Astrocyte of the cerebellum (primary cell): Measurements from ENCODE around the gene CLK4.

Experiments
- DNase-seq: peaks from one replicate; pipeline ENCODE4 v3.0.0-alpha.2; 2011; ENCODE audit warnings: low read depth
- H3K4me3 ChIP-seq: 2 replicates; pipeline ENCODE4 v1.5.1; 2011; ENCODE audit warnings: mild to moderate bottlenecking, low read depth, low read length, moderate library complexity
- in situ Hi-C: cut with HindIII; loops from 2 replicates; pipeline ENCODE4 v1.10.0; 2017; ENCODE audit warnings: low sequenced_read_pairs
- TF ChIP-seq, protein P1 (sequence below): IDR thresholded peaks from 2 replicates; pipeline ENCODE4 v1.5.1; 2012; ENCODE audit warnings: low read length, low read depth, moderate library complexity, mild to moderate bottlenecking; ENCODE audit errors: missing control alignments

CLK4 gene

GRCh38 chr5:178670351-178670885, 43.6 kb upstream of the CLK4 start:
- no peak for DNase-seq
- in situ Hi-C loops = no loop called here
- TF ChIP-seq, protein P1, sequence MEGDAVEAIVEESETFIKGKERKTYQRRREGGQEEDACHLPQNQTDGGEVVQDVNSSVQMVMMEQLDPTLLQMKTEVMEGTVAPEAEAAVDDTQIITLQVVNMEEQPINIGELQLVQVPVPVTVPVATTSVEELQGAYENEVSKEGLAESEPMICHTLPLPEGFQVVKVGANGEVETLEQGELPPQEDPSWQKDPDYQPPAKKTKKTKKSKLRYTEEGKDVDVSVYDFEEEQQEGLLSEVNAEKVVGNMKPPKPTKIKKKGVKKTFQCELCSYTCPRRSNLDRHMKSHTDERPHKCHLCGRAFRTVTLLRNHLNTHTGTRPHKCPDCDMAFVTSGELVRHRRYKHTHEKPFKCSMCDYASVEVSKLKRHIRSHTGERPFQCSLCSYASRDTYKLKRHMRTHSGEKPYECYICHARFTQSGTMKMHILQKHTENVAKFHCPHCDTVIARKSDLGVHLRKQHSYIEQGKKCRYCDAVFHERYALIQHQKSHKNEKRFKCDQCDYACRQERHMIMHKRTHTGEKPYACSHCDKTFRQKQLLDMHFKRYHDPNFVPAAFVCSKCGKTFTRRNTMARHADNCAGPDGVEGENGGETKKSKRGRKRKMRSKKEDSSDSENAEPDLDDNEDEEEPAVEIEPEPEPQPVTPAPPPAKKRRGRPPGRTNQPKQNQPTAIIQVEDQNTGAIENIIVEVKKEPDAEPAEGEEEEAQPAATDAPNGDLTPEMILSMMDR = no peak
- no peak overlapping the region for H3K4me3 ChIP-seq

- no peak overlapping the region for H3K4me3 ChIP-seq
- in situ Hi-C loops = no loop called here
- TF ChIP-seq, protein P1 = no peak
- no peak for DNase-seq
Observed at GRCh38 chr5:178668579-178668978, 41.7 kb upstream of the CLK4 start.

DNA sequence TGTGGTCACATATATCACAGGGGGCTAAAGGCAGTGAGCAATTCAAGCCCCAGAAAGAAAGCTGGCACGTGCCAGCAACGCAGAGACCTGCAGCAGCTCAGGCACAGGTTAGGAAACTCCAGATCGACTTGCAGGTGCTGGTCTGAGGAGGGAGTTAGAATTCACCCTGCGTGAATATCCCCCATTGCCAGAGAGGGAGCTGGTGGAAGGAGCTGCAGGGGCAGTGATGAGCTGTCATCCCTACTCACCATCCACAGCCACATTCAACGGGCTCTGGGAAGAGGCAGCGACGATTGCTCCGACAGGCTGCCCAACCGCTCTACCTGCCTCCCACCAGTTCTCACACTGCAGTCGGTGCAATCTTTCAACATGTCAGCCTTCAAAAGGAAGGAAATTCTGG, 40.8 kb upstream of the CLK4 start:
- in situ Hi-C loops = no loop called here
- DNase-seq = no peak
- TF ChIP-seq, protein P1 = no peak
- no peak overlapping the region for H3K4me3 ChIP-seq

- no peak overlapping the region for H3K4me3 ChIP-seq
Observed at GRCh38 chr5:178667101-178667500, 40.3 kb upstream of the CLK4 start.

DNA sequence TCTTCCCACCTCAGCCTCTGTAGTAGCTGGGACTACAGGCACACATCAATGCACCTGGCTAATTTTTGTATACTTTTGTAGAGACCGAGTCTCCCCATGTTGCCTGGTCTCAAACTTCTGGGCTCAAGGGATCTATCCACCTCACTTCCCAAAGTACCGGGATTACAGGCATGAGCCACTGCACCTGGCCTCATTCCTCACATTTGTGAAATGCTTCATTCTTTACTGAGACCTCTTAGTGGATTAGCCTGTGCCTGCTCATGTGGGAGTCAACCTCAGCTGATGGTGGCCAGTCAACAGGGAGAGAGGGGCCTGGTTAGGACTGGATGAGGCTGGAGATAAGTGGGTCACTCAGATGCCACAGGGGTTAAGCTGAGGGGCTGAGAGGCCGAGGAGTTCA, 37.3 kb upstream of the CLK4 start:
- TF ChIP-seq, protein P1 = no peak
- no peak for DNase-seq
- in situ Hi-C loops = no loop called here
- no peak overlapping the region for H3K4me3 ChIP-seq

More at GRCh38 chr5:178667101-178667500, 40.3 kb upstream of the CLK4 start:
- in situ Hi-C loops = no loop called here
- DNase-seq = no peak
- TF ChIP-seq, protein P1 = no peak

DNA sequence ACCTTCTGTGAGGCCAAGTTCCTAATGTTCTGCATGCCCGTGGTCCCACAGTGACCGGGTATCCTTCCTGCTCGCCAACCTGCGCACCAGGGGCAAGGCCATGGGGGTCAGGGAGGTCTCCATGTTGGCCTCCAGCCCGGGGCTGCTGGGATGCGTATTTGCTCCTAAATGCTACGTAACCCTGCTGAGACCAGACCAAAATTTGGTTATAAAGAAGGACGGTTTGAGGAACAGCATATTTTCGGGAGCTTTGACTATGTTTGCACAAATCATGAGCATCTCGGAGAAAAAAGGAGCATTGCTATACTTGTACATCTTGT, 35.7 kb upstream of the CLK4 start:
- in situ Hi-C loops = no loop called here
- no peak overlapping the region for H3K4me3 ChIP-seq
- TF ChIP-seq, protein P1 = no peak
- no peak for DNase-seq
